Coronary artery (tissue), 2 donors: ENCODE measurements around the gene STX3.
A peak's percentile ranks its signal among the peaks of the same experiment; 100 is the strongest.

Experiments
- DNase-seq: peaks from one replicate; pipeline ENCODE4 v3.0.0-alpha.2; 2017; ENCODE audit warnings: low spot score
- H3K27ac ChIP-seq, 2 donors: fragments of 200-600 bp; sonication (generic); one replicate each; pipeline ENCODE4 v1.5.1; 2016 to 2019
- H3K4me3 ChIP-seq: fragments of 200-600 bp; sonication (generic); 2 replicates; pipeline ENCODE4 v1.5.1; 2016; ENCODE audit warnings: mild to moderate bottlenecking, moderate library complexity
- TF ChIP-seq, protein P1 (sequence below): fragments of 200-600 bp; sonication (generic); IDR thresholded peaks from one replicate; pipeline ENCODE4 v1.5.1; 2019; ENCODE audit warnings: antibody characterized with exemption

Gene STX3

DNA sequence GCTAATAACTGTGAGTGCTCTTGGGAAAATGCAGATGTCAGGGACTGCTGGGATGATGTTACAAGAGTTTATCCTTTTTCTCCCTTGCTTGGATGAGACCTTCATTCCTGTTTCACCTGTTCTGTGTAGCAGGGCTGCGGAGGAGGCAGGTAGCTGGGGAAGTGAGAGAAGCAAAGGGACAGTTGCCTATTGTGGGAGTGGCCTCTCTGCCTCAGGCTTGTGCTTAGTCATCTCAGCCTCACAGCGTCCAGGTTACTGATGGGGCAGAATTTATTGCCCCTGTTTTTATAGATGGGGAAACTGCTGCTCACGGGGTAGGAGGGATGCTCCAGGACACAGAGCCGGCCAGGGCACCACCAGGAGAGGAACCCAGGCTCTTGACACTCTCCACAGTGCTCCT lies 1.7 kb downstream of the STX3 start:
- peak overlapping the region; percentile 79 for H3K4me3 ChIP-seq
- H3K27ac ChIP-seq, result peak overlapping the region; percentile 83 to 89
- no peak for DNase-seq
- TF ChIP-seq, protein P1, sequence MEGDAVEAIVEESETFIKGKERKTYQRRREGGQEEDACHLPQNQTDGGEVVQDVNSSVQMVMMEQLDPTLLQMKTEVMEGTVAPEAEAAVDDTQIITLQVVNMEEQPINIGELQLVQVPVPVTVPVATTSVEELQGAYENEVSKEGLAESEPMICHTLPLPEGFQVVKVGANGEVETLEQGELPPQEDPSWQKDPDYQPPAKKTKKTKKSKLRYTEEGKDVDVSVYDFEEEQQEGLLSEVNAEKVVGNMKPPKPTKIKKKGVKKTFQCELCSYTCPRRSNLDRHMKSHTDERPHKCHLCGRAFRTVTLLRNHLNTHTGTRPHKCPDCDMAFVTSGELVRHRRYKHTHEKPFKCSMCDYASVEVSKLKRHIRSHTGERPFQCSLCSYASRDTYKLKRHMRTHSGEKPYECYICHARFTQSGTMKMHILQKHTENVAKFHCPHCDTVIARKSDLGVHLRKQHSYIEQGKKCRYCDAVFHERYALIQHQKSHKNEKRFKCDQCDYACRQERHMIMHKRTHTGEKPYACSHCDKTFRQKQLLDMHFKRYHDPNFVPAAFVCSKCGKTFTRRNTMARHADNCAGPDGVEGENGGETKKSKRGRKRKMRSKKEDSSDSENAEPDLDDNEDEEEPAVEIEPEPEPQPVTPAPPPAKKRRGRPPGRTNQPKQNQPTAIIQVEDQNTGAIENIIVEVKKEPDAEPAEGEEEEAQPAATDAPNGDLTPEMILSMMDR, result no peak

DNA sequence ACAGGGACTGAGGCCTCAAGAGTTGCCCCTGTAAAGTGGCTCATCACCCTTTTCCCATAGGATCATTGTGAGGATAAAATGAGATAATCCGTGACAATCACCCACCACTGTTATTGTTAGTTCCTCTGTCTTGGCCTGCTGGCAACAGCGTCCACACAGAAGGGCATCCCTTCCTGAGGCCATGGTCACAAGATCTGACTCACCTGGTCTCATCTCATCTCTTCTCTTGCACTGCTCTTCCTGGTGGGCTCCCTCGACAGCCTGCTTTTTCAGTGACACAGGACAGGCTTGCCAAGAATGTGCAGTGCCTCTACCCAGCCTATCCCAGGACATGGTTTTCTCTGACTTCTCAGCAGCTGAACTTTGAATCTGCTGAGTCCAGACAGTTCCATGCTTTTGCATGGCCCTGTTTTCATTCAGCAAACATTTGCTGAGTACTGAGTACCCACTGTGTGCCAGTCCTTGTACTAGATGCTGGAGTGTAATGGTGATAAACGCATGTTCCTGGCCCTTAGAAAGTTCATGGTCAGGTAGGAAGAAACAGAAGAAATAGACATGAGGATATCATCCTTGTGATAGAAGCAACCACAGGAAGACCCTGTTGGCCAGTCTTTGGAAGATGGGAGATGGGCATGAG lies 3.3 kb downstream of the STX3 start:
- Histone ChIP-seq H3K27ac (no peak overlapping the region), H3K4me3 (no peak overlapping the region)
- no peak for DNase-seq
- TF ChIP-seq, protein P1, result no peak

DNA sequence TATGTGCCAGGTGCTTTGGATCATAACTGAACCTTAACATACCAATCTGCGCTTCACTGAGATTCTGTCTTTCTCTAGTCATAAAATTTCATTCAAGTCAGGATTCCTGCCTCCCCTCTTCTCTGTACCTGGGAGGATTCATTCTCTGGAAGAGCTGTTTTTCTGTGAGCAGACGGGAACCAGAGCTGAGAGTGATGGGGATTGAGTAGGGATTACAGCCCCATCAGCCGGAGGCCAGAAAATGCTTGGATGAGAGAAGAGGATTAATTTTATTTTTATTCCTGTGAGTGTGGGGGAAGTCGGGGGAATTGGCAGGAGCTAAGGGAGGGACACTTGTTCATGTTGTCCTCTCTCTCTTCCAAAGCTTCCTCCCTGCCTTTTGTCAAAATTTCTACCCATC lies 4.7 kb downstream of the STX3 start:
- Histone ChIP-seq H3K4me3 (no peak overlapping the region), H3K27ac (no peak overlapping the region)
- no peak for DNase-seq
- TF ChIP-seq, protein P1, result no peak

DNA sequence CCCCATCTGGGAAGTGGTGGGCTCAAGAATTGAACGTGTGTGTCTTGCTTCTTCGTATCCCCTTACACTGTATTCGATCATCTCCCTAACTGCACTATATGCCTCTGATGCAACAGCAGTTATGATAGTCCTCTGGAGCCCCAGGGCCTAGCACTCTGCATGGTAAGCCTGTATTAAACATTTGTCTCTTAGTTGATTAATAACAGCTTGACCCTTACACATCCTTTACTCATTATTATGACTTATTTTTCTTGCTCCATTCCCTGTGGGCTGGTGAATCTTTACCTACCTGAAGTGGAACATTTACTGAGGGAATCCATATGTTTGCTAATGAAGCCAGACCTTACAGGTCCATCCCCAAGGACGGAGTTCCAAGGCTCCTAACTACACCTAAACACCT lies 5.6 kb downstream of the STX3 start:
- no peak overlapping the region for H3K4me3 ChIP-seq
- H3K27ac ChIP-seq, result no peak overlapping the region
- no peak for DNase-seq
- TF ChIP-seq, protein P1, result no peak

DNA sequence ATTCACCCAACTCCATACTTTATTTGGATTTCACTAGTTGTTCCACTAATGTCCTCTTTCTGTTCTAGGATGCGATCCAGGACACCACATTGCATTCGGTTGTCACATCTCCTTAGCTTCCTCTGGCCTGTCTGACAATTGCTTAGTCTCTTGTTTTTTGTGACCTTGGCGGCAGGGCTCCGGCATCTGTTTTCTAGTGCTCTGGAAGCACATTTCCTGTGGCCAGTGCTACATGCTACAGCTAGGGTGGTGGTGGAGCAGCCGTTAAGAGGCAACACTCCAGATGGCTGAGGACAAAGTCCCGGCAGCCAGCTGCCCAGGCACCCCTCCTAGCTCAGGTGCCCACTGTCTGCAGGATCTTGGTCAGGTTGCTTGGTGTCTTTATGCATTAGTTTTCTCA lies 6.8 kb downstream of the STX3 start:
- H3K27ac ChIP-seq, result no peak overlapping the region
- DNase-seq, result no peak
- TF ChIP-seq, protein P1, result no peak
- no peak overlapping the region for H3K4me3 ChIP-seq

DNA sequence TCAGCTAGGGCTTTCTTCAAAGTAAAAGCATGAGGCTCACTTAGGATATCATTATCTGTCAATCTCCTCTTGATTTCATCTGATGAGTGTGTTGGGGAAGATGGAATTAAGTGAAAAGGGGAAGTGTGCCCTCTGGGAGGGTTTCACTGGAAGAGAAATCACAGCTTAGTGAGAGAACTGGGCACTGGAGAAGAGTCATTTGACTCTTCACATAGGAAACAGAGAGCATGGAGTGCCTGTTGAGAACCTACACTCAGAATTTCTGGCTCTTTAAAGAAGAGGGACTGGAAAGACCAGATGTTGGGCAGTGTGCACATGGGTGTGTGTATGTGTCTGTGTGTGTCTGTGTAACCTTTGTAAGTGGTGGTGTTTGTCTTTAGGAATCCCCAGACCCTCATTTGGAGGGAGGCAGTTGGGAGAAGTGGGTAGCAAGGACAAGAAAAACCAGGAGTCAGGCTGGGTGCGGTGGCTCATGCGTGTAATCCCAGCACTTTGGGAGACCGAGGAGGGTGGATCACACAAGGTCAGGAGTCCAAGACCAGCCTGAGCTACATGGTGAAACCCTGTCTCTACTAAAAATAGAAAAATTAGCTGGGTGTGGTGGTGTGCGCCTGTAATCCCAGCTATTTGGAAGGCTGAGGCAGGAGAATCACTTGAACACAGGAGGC lies 10.0 kb downstream of the STX3 start:
- TF ChIP-seq, protein P1, result no peak
- H3K4me3 ChIP-seq, result no peak overlapping the region
- no peak overlapping the region for H3K27ac ChIP-seq
- DNase-seq, result no peak
